Liver (tissue), 9 donors: ENCODE data around the gene IDH1. TPM values are rescaled to one million over a fixed set of nuclear protein-coding genes. Genes with fewer than 3 reads are reported as not detected.
A peak's percentile ranks its signal among the peaks of the same experiment; 100 is the strongest.

Experiments
- DNase-seq: peaks from one replicate; pipeline ENCODE4 v3.0.0-alpha.2; 2017; ENCODE audit warnings: low spot score
- H3K27ac ChIP-seq, 2 donors: one replicate each; pipeline ENCODE4 v1.7.0; 2013; ENCODE audit warnings: inconsistent platforms in 2 of 2, low read length in 2 of 2, control low read depth in 1 of 2, low read depth in 1 of 2, mild to moderate bottlenecking in 1 of 2
- H3K27me3 ChIP-seq, 4 donors: one replicate each; pipeline versions ENCODE4 v1.6.1 to v1.7.0; 2013; ENCODE audit warnings: low read length in 3 of 4, inconsistent platforms in 1 of 4, mild to moderate bottlenecking in 1 of 4, moderate library complexity in 1 of 4; ENCODE audit not compliant: control insufficient read depth in 4 of 4, insufficient read depth in 4 of 4
- H3K36me3 ChIP-seq, 4 donors: one replicate each; pipeline versions ENCODE4 v1.6.1 to v1.7.0; 2013; ENCODE audit warnings: low read length in 3 of 4, mild to moderate bottlenecking in 3 of 4, low read depth in 1 of 4, moderate library complexity in 1 of 4; ENCODE audit not compliant: control insufficient read depth in 4 of 4, insufficient read depth in 3 of 4
- H3K4me1 ChIP-seq, 4 donors: one replicate each; pipeline versions ENCODE4 v1.6.1 to v1.7.0; 2013; ENCODE audit warnings: low read length in 3 of 4, mild to moderate bottlenecking in 3 of 4, moderate library complexity in 1 of 4; ENCODE audit not compliant: control insufficient read depth in 4 of 4, insufficient read depth in 4 of 4
- H3K4me3 ChIP-seq, 3 donors: one replicate each; pipeline versions ENCODE4 v1.6.1 to v1.7.0; 2013; ENCODE audit warnings: low read length in 3 of 3, control low read depth in 1 of 3, low read depth in 1 of 3, mild to moderate bottlenecking in 1 of 3
- H3K9ac ChIP-seq, 2 donors: one replicate each; pipeline ENCODE4 v1.7.0; 2013; ENCODE audit warnings: low read length in 2 of 2, mild to moderate bottlenecking in 2 of 2, moderate library complexity in 2 of 2, control low read depth in 1 of 2, low read depth in 1 of 2
- H3K9me3 ChIP-seq, 4 donors: one replicate each; pipeline versions ENCODE4 v1.6.1 to v1.7.0; 2013; ENCODE audit warnings: low read length in 3 of 4; ENCODE audit not compliant: control insufficient read depth in 4 of 4
- CTCF ChIP-seq: fragments of 150-350 bp; IDR thresholded peaks from 2 replicates; pipeline ENCODE4 v1.5.1; 2017; ENCODE audit warnings: improper control_type of control experiment, low read depth, low read length; ENCODE audit not compliant: missing input control
- EGR1 ChIP-seq, 2 donors: IDR thresholded peaks; 2 replicates each; pipeline ENCODE4 v1.6.1; 2016 to 2018; ENCODE audit warnings: antibody characterized with exemption in 2 of 2, low read depth in 2 of 2
- FOXA1 ChIP-seq: IDR thresholded peaks from 2 replicates; pipeline ENCODE4 v1.6.1; 2016; ENCODE audit warnings: antibody characterized with exemption
- HNF4A ChIP-seq, 2 donors: conservative IDR thresholded peaks; 2 replicates each; pipeline ENCODE4 v1.6.1; 2016; ENCODE audit warnings: antibody characterized with exemption in 2 of 2, mild to moderate bottlenecking in 2 of 2
- HNF4G ChIP-seq: IDR thresholded peaks from 2 replicates; pipeline ENCODE4 v1.6.1; 2016; ENCODE audit warnings: antibody characterized with exemption
- JUND ChIP-seq, 2 donors: IDR thresholded peaks; 2 replicates each; pipeline ENCODE4 v1.6.1; 2016; ENCODE audit warnings: antibody characterized with exemption in 2 of 2
- MAX ChIP-seq: IDR thresholded peaks from 2 replicates; pipeline ENCODE4 v1.6.1; 2016; ENCODE audit warnings: antibody characterized with exemption
- NR2F2 ChIP-seq: IDR thresholded peaks from 2 replicates; pipeline ENCODE4 v1.6.1; 2016; ENCODE audit warnings: antibody characterized with exemption
- RAD21 ChIP-seq, 2 donors: IDR thresholded peaks; 2 replicates each; pipeline ENCODE4 v1.6.1; 2016; ENCODE audit warnings: antibody characterized with exemption in 2 of 2, mild to moderate bottlenecking in 2 of 2
- RXRA ChIP-seq, 2 donors: IDR thresholded peaks; 2 replicates each; pipeline ENCODE4 v1.6.1; 2017 to 2018; ENCODE audit warnings: antibody characterized with exemption in 2 of 2, mild to moderate bottlenecking in 1 of 2
- SP1 ChIP-seq: IDR thresholded peaks from 2 replicates; pipeline ENCODE4 v1.6.1; 2018; ENCODE audit warnings: antibody characterized with exemption, mild to moderate bottlenecking
- YY1 ChIP-seq: IDR thresholded peaks from 2 replicates; pipeline ENCODE4 v1.6.1; 2016; ENCODE audit warnings: antibody characterized with exemption, mild to moderate bottlenecking
- ZBTB33 ChIP-seq: IDR thresholded peaks from 2 replicates; pipeline ENCODE4 v1.6.1; 2016; ENCODE audit warnings: antibody characterized with exemption
- WGBS: extraction: QIAGEN DNeasy Blood & Tissue Kit; methylation state at CpG from one replicate; pipeline ENCODE4 v1.1.7; 2013; 5-methylcytosine and 5-hydroxymethylcytosine counted together
- polyA plus RNA-seq, 2 donors: library from polyadenylated mRNA; stranded (reverse) in 1 of 2; unstranded in 1 of 2; fragments of 200-250 nt in 1 of 2; fragments of >200 nt in 1 of 2; fragmentation: Nextera tagmentation in 1 of 2; extraction: Ambion mirVana in 1 of 2; gene quantifications; one replicate each; pipeline versions ENCODE4 v1.2.1 to v1.2.3, GENCODE V29; 2013 to 2015
- total RNA-seq, 2 donors: library from RNA; depleted of rRNA; stranded (reverse); fragments of >200 nt; gene quantifications; one replicate each; pipeline ENCODE4 v1.2.3, GENCODE V29; 2014
- donor health status: healthy.
- donor health status: healthy.
- donor health status: healthy.
- donor health status: healthy.
- donor health status: healthy.

IDH1 gene
- total and polyA plus RNA-seq, 4 donors, result 134 to 188 (median 142) TPM

- Histone ChIP-seq H3K27ac (no peak overlapping the region), H3K9ac (no peak overlapping the region), H3K4me3 (no peak overlapping the region), H3K36me3 (peaks cover 17 to 61% (median 57%) of the 10 kb centered on the region in 4 donors), H3K4me1 (peaks cover 2 to 14% (median 10%) of the 10 kb centered on the region in 4 donors), H3K27me3 (no peaks in the 10 kb centered on the region), H3K9me3 (no peaks in the 10 kb centered on the region)
- TF ChIP-seq CTCF (peak; percentile 2), HNF4G (no peak)
- DNase-seq, result no peak
- WGBS, result 96% methylated on average over 9 of the region's 9 CpGs
These were observed 14.9 kb downstream of the IDH1 start for GRCh38 chr2:208239770-208240493.

GRCh38 chr2:208235860-208236259 lies 19.0 kb downstream of the IDH1 start:
- no peak for TF ChIP-seq RXRA (IDR thresholded peaks at IDR 0.05)
- no peak for TF ChIP-seq NR2F2
- H3K36me3 ChIP-seq, result peaks cover 12 to 36% (median 32%) of the 10 kb centered on the region in 4 donors

GRCh38 chr2:208234786-208235185 lies 20.1 kb downstream of the IDH1 start:
- no peak for DNase-seq
- TF ChIP-seq JUND (IDR thresholded peaks at IDR 0.05), result no peak
- peak in 1 of 2 donors; percentile 8 for TF ChIP-seq RXRA (IDR thresholded peaks at IDR 0.05)
- TF ChIP-seq HNF4A (conservative IDR thresholded peaks at IDR 0.05), result peak in 1 of 2 donors; percentile 16
- TF ChIP-seq MAX, result no peak
- Histone ChIP-seq H3K9me3 (no peaks in the 10 kb centered on the region), H3K9ac (no peak overlapping the region), H3K27ac (peak overlapping the region in 1 of 2 donors; percentile 42), H3K36me3 (peaks cover 11 to 29% (median 27%) of the 10 kb centered on the region in 4 donors), H3K4me1 (peaks cover 0 to 6% (median 3%) of the 10 kb centered on the region in 4 donors), H3K27me3 (no peaks in the 10 kb centered on the region), H3K4me3 (no peak overlapping the region)
- 86% methylated on average over 1 of the region's 1 CpG for WGBS

More at GRCh38 chr2:208235860-208236259, 19.0 kb downstream of the IDH1 start:
- H3K4me3 ChIP-seq, result no peak overlapping the region
- WGBS, result 96% methylated on average over 2 of the region's 2 CpGs
- no peaks in the 10 kb centered on the region for H3K9me3 ChIP-seq
- peaks cover 0 to 5% (median 1%) of the 10 kb centered on the region in 4 donors for H3K4me1 ChIP-seq
- H3K27me3 ChIP-seq, result no peaks in the 10 kb centered on the region
- DNase-seq, result no peak
- no peak overlapping the region for H3K27ac ChIP-seq
- no peak overlapping the region for H3K9ac ChIP-seq

- H3K9me3 ChIP-seq, result no peaks in the 10 kb centered on the region
- H3K9ac ChIP-seq, result no peak overlapping the region
- WGBS, result 70% methylated on average over 1 of the region's 1 CpG
- H3K4me3 ChIP-seq, result no peak overlapping the region
- no peaks in the 10 kb centered on the region for H3K36me3 ChIP-seq
- peaks cover 0 to 4% (median 0%) of the 10 kb centered on the region in 4 donors for H3K4me1 ChIP-seq
- DNase-seq, result no peak
- TF ChIP-seq RXRA (IDR thresholded peaks at IDR 0.05) (no peak), RAD21 (IDR thresholded peaks at IDR 0.05) (no peak), MAX (no peak), YY1 (no peak), ZBTB33 (no peak), HNF4A (conservative IDR thresholded peaks at IDR 0.05) (no peak), EGR1 (IDR thresholded peaks at IDR 0.05; ENCODE audit: low read depth in 2 of 2) (no peak), SP1 (no peak), FOXA1 (no peak)
- H3K27ac ChIP-seq, result no peak overlapping the region
- no peaks in the 10 kb centered on the region for H3K27me3 ChIP-seq
These were observed 26.4 kb downstream of the IDH1 start for GRCh38 chr2:208228476-208228875.
